Fibroblast of skin of back (primary cell): Measurements from ENCODE around the gene SHISA8. TPM values are rescaled to one million over a fixed set of nuclear protein-coding genes. Genes with fewer than 3 reads are reported as not detected.
"Not testable (repeated sequence)": the region's sequence is repeated elsewhere in the genome, so short reads cannot be mapped to it uniquely, and the experiment has no call there.

Source experiments
- DNase-seq: peaks from one replicate; pipeline ENCODE4 v3.0.0-alpha.2; 2013
- polyA plus RNA-seq, 2 experiments: library from polyadenylated mRNA; unstranded; fragments of 120-200 nt; gene quantifications; one replicate each; pipeline ENCODE4 v1.2.1, GENCODE V29; 2013; ENCODE audit not compliant: insufficient read length in 2 of 2

The SHISA8 gene
- not detected for polyA plus RNA-seq (2013, experiment 1 of 2; ENCODE audit: insufficient read length)
- not detected for polyA plus RNA-seq (2013, experiment 2 of 2; ENCODE audit: insufficient read length)

DNA sequence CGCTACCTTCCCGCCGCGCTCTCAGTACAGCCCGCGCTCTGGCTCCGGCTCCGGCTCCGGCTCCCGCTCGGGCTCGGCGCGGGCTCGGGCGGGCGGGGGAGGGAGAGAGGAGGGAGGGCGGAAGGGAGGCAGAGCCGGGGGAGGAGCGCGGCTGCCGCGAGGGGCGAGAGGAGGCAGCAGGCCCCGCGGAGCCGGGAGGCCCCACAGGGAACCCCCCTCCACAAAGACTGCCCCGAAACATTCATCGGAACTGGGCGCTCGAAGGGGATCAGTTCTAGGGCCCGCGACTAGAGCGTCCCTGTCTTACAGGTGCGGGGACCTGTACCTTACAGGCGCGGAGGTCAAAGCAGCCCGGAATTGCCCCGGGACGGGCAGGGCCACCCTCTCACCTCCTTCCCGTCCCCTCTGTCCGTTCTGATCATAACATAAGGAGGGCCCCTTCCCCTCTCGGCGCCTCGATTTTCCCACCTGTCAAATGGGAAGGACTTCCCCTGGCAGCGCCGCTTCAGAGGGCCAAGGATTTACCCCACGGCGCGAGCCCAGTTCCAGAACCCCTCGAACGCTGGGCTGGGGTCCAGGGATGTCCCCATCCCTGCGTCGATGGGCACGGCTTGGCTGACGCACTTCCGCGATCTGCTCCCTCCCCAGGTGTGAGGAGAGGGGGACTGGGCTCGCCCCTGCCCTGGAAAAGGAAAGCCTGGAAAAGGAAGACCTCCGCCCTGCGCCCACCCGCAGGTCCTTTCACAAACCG lies at the start of gene SHISA8:
Gene SHISA8 (minus strand): TSS at position 40 of the 751 bp plus-strand sequence. CDS start 407 bp downstream, outside the sequence.
- DNase-seq = peak; percentile 39

DNA sequence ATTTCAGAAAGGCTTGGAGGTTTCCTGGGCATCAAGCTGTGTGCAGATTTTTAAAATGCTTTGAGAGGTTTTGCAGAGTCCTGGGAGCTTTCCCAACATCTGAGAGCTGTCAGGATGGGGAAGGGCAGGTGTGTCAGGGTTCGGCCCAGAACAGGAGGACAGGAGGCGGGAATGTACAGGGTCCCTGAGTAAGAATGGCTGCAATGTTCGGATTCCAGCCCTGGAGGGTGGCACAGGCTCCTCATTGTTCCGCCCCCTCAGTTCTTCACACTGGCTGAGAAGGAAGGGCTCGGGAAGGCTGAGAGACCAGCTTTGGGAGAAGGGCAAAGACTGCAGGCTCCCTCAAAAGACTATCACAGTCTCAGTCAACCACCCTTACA lies 49.2 kb upstream of the SHISA8 start:
- no peak for DNase-seq

DNA sequence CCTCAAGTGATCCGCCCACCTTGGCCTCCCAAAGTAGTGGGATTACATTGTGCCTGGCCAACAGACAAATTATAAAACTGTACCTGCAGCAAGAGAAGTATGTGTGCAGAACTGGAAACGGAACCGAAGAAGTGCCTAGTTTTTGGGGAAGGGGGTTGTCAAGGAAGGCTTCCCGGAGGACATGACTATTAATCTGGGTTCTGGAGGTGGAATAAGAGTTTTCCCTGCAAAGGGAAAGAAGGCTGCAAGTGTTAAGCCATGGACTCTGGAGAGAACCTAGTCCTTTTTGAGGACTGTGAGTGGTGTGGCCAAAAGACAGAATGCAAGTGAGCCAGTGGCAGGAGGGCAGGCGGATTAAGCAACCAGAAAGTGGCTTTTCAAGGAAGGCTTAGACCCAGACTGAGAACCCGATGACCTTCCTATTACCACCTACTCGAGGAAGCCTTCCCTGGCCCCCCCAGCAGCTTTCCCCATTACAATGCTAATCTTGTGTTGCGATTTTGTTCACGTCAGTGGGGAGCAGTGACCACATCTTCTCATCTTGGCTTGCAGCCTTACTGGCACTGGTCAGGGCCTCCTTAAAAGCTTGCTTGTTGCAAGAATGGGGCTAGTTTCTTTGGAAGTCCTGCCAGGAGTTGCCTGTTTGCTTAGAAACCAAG lies 48.7 kb upstream of the SHISA8 start:
- DNase-seq = no peak

DNA sequence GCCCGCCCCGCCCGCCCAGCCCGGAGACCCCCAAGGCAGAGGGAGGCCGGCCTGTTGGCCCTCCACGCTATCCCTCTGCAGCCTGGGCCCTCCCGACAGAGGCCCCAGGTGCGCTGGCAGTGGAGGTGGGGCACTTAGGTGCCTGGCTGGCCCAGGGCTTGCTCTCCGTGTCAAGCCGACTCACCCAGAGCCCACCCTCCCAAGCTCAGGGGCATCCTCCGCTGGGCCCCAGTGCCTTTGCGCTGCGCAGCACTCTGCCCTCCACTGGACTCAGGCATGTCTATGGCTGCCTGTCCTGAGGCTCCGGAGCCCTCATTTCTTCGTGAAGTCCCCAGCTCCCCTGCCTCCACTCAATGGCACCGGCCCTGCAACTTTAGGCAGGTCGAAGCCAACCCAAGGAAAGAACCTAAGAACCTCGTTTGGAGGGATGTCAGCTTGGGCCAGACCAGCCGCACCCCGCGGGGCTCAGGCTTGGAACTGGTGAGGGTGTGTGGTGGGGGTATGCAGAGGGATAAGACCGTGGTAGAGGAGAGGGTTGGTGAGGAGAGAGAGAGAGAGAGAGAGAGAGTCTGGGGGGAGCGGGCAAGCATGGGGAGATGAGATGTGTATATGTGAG lies 43.2 kb upstream of the SHISA8 start:
- no peak for DNase-seq

DNA sequence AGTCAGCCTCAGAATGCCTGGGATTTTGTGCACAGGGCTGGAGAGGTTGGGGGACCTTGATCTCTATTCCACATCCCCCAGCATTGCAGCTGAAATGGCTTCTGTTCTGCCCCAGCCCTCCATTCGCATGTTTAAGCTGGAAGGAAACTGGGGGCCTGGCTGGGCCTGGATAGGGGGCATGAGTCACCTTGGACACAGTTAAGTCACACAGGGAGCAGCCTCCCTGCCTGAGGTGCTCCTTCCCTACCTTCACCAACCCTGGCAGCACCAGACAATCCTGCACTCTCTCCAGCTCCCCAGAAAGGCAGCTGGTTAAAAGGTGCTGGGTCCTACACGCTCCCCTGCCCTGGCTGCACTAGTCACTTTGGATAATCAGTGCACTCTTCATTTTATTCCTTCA lies 37.8 kb upstream of the SHISA8 start:
- DNase-seq = no peak

DNA sequence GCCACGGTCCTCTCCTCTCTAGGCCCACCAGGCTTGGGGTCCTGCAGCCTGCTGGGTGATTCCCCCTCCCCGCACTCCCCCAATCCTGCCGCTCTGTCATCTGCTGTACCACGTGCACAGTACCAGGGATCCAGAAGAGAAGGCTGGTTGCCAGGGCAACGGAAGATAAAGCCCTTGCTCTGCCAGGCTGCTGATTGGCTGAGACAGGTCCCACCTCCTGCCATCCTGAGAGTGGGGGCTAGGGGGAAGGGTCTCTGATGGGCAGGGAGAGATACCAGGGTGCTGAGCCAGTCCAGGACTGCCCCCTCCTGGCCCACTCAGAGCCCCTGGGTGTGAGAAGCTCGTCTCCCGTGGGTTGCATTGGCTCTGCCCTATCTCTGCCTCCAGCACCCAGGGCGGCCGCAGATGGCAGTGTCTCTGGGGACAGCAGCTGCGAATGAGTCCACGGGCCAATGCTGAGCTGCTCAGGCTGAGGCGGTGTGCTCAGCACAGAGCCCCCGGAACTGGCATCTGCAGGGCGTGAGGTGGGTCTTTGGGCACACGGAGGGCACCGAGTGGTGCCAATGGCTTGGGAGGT lies 37.1 kb upstream of the SHISA8 start, which contains the start of gene SMIM45:
Gene SMIM45 (plus strand): TSS at position 253 of the 577 bp plus-strand sequence.
- no peak for DNase-seq

DNA sequence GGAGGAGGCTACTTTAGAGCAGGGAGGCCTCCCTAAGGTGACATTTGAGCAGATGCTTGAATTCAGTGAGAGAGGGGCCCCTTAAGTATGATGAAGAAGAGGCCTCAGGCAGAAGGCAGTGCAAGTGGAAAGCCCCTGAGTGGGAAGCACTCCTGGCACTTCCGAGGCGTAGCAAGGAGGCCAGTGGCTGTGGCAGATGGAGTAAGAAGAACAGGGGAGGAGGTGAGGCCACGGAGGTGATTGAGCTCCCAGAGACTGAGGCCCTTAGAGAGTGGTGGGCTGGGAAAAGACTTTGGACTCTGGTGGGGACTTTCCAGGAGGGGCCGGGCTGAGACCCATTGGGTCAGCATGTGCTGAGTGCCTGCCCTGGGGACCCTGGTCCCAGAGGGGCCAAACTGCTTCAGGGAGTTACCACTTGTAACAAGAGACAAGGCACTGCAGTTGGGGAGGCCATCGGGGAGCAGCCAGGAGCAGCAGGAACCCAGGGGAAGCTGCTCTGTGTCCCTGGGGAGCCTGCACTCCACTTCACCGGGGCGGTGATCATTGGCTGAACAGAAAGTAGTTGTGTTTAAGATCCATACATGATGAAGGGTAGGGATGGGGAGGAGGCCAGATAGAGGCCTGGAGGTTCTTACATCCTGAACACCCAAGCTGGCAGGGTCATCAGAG lies 34.6 kb upstream of the SHISA8 start:
- DNase-seq = no peak

DNA sequence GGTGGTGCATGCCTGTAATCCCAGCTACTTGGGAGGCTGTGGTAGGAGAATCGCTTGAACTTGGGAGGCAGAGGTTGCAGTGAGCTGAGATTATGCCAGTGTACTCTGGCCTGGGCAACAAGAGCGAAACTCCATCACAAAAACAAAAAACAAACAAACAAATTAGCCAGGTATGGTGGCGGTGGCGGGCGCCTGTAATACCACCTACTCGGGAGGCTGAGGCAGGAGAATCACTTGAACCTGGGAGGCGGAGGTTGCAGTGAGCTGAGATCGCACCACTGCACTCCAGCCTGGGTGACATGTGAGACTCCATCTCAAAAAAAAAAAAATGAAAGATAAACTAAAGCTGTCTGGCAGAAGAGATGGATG lies 34.0 kb upstream of the SHISA8 start:
- not testable (repeated sequence) for DNase-seq

DNA sequence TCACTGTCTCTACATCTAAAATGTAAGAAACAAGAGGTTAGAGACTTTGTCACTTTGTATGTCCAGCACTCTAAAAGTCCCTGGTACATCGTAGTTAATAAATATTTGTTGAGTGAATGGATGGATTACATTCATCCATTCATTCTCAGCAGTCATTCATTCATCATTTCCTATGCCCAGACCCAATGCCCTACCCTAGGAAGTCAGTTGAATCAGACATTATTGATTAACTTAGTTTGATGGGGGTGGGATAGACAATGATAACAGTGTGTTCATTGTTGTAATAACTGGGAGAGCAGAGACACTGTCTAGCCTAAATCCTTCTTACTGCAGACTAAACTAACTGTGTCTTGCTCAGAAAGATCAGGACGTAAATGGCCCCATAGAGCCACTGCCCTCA lies 33.3 kb upstream of the SHISA8 start:
- no peak for DNase-seq

DNA sequence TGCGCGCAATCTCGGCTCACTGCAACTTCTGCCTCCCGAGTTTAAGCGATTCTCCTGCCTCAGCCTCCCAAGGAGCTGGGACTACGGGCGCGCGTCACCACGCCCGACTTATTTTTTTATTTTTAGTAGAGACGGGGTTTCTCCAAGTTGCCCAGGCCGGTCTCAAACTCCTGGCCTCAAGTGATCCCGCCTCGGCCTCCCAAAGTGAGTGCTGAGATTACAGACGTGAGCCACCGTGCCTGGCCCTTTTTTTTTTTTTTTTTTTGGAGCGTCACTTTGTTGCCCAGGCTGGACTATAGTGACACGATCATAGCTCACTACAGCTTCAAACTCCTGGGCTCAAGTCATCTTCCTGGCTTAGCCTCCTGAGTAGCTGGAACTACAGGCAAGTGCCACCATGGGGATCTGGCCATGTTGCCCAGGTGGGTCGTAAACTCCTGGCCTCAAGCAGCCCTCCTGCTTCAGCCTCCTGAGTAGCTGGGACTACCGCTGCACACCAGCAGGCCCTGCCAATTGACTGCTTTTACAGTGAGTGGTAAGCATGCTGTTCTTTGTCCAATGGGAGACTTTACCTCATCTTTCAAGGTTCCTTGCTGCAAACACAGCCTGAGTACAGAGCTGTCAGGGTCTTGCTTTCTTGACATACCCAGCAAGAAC lies 32.7 kb upstream of the SHISA8 start:
- no peak for DNase-seq

DNA sequence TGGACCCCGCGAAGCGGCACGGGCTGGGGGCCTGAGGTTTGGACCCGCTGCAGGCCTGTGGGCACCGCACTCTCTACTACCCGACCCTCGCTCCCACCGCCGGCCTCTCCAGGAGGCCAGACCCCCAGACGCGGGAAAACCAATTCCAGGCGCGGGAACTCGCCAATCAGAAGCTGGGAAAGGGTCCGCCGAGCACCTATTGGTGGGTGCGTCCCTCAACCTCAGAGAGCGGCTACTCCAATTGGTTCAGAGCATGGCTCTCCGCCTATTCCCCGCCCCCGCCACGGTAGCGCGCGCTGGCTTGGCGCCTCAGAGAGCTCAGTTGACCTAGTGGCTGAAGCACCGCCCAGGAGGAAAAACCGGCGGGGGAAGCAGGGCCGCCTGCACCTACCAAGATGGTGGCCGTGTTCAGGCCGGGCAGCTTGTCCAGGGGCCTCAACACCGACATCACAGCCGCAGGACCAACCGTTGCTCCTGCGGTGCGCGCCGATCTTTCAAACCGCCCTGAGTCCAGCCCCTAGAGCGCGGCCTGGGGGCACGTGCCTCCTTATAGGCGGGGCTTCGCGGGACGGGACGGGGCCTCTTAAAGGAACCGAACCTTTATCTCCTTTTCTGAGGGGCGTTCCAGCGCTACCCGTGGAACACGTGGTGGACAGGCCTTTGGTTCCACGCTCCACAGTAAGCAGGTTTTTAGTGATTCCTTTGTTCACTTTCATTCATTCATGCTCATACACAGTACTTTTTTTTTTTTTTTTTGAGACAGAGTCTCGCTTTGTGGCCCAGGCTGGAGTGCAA lies 32.0 kb upstream of the SHISA8 start, which contains the start of gene CENPM:
Gene CENPM (minus strand): TSS at position 524 of the 795 bp plus-strand sequence. CDS start 76 bp downstream, at position 448.
- DNase-seq = peak; percentile 95

DNA sequence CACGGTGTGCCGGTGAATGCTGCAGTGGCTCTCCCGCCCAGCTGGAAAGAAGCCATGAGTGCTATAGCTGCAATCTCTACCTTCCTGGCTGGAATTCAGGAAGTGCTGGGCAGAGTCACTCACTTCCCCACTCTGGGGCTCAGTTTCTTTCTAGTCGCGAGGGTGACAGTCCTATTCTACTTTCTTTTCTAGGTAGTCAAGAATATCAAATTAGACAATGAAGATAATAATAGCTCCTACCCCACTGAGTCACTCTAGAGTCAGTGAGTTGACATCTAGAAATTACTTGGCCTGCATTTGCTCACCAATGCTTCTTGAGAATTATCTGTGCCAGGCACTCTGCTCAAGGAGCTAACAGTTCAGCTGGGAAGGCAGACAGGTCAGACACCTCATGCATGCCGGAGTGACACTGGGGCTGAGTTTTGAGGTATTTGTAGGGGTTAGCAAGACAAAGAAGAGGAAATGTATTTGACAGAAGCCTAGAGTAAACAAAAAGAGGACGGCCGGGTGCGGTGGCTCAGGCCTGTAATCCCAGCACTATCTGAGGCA lies 28.9 kb upstream of the SHISA8 start:
- DNase-seq = no peak

DNA sequence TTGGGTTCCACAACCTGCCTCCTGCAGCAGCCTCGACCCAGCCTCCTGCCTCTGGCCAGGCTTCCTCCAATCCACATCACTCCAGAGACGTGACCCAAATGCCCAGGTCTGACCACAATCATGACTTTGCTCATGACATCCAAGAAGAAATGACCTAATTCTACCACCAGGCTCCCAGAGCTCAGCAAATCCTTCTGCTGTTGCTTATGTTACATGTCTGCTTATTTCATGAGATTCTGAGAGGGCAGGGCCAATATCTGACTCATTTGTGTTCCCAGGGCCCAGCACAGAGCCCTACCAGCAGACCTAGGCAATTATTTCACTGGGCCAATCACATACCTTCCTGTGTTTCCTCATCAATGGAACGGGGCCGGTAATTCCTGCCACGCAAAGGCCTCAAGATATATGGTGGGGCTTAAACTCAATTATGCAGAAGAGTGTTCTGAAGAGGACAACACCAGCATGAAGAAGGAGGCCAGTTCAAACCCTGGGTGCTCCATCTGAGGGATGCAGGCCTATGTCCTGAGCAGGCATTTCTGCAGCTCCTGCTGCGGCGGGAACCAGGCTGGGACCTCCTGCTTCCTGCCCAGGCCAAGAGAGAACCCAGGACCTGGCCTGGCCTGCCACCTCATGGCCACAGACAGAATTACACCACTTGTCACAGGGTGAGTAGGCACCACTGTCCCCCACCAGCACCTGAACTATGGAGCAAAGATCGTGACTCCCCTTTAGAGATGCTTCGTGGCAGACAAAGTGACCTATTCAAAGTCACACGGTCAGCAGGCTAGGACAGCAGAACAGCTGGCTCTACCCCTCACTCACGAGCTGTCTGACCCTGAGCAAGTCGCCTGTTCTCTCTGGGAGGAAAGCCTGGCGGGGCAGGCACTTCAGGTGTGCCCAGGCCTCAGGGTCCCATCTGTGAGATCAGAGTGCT lies 26.2 kb upstream of the SHISA8 start:
- peak; percentile 77 for DNase-seq

DNA sequence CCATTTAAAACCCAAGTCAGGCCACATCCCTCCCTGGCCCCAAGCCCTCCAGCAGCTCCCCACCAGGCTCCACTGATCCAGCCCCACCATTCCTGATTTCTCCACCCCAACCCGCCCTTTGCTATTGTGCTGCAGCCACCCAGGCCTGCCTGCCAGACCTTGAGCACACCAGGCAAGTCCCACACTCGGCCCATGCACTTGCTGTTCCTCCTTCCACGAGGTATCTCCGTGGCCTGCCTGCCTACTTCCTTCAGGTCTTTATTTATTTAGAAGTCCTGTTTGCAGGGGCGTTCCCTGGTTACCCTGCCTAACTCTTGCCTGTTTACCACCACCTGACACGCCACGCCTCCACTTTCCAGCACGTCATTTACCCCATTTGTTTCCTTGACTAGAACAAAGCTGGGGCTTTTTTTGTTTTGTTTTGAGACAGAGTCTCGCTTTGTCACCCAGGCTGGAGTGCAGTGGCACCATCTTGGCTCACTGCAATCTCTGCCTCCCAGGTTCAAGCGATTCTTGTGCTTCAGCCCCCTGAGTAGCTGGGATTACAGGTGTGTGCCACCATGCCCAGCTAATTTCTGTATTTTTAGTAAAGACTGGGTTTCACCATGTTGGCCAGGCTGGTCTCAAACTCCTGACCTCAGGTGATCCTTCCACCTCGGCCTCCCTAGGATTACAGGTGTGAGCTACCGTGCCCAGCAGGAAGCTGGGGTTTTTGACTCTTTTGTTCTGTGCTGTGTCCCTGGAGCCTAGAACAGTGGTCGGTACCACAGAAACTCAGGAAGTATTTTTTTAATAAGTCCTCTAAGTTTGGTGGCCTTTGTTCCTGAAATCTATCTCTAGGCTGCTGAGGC lies 25.3 kb upstream of the SHISA8 start:
- no peak for DNase-seq

DNA sequence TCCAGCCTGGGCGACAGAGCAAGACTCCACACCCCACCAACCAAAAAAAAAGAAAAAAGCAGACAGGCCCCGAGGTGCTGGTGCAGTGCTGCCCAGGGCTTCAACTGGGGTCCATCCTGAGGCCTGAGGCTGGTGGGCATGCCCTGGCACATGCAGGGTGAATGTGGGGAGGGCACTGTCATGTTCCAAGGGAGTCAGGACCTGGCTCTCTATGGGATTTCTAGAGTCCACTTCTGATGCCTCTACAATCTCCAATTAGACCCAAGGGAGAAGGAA lies 22.0 kb upstream of the SHISA8 start:
- no peak for DNase-seq

DNA sequence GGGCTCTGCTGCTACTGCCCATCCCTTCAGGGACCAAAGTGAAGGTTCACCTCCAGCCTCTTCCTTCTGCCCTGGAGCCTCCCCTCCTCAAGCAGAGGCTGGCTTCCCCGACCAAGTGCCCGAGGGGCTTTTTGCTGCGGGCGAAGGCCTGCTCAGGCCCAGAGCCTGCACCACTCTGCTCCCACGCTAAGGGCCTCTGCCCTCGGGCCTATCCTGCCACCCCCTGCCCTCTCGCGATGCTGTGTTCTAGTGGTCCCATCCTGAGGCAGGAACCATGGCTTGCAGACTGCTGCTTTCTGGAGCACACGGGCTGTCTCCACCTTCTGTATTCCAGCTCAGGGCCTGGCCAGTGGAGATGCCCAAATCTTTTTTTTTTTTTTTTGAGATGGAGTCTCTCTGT lies 20.6 kb upstream of the SHISA8 start:
- no peak for DNase-seq

DNA sequence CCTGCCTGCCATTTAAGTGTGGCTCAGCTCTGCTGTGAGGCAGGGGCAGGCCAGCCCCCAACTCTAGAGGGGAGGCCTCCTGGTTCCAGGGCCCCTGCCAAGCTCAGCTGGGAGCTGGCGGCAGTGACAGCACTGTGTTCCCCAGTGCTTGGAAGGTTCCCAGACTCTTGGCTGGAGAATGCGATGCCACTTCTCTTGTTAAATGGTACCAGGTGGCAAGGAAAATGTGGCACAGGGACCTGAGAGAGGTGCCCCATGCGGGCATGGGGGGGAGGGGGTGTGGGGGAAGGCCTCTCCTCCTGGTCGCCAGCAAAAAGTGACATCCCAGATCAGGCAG lies 20.1 kb upstream of the SHISA8 start:
- DNase-seq = no peak

DNA sequence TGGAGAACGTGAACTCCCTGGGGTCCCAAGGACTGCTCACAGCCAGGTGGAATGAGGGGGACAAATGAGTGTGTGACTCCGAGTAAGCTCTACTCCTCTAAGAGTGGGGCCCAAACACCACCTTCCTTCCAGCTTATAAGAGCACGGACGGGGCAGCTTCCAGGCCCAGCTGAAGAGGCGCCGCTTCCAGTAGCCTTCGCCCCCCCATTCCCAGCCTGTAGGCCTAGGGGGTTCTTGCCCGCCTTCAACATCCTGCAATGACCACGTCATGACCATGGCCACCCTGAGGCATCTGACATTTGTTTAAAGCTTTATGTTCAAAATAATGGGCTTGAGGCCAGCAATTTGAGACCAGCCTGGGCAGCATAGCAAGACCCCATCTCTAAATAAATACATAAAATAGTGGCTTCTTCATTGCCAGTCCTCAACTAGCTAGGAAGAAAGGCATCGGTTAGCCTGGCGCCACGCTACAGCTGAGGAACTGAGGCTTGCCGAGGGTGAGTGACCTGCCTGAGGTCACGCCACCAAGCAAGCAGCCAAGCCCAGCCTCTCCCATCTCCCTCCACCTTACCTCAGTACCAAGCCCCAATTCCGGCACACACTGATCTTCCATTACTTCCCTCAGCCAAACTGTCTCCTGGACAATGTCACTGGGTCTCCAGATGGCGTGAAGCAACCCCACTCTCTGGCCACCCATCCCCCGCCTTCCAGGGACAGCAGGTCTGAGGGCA lies 19.6 kb upstream of the SHISA8 start:
- DNase-seq = no peak
